ENCODE results near the gene HABP2.

- TF ChIP-seq CTCF (conservative IDR thresholded peaks at IDR 0.05) = no peak
- TF ChIP-seq ZFX (IDR thresholded peaks at IDR 0.05) = no peak
Observed at GRCh38 chr10:113503930-113504329, 48.9 kb upstream of the HABP2 start.
